ENCODE measurements around the gene FRMD4B.

Gene FRMD4B

GRCh38 chr3:69385723-69386555 is at the start of gene FRMD4B:
Gene FRMD4B (minus strand): TSS chr3:69386088. CDS start chr3:69385989, 99 bp downstream.
- no peak for DNase-seq (ENCODE audit: low spot score)

GRCh38 chr3:69433969-69434325 is 48.1 kb upstream of the FRMD4B start:
- DNase-seq (ENCODE audit: low spot score): no peak

GRCh38 chr3:69433121-69433968 is 47.5 kb upstream of the FRMD4B start:
- no peak for DNase-seq (ENCODE audit: low spot score)

GRCh38 chr3:69428657-69429255 is 42.9 kb upstream of the FRMD4B start:
- DNase-seq (ENCODE audit: low spot score): no peak

- DNase-seq (ENCODE audit: low spot score): no peak
Observed at GRCh38 chr3:69426967-69427304, 41.0 kb upstream of the FRMD4B start.

GRCh38 chr3:69426291-69426966 is 40.5 kb upstream of the FRMD4B start:
- no peak for DNase-seq (ENCODE audit: low spot score)

- no peak for DNase-seq (ENCODE audit: low spot score)
Observed at GRCh38 chr3:69425249-69425648, 39.4 kb upstream of the FRMD4B start.

- no peak for DNase-seq (ENCODE audit: low spot score)
Observed at GRCh38 chr3:69423463-69424155, 37.7 kb upstream of the FRMD4B start.

- no peak for DNase-seq (ENCODE audit: low spot score)
Observed at GRCh38 chr3:69422751-69423150, 36.9 kb upstream of the FRMD4B start.

GRCh38 chr3:69420781-69421520 is 35.1 kb upstream of the FRMD4B start:
- DNase-seq (ENCODE audit: low spot score): no peak

GRCh38 chr3:69419276-69419675 is 33.4 kb upstream of the FRMD4B start:
- no peak for DNase-seq (ENCODE audit: low spot score)

GRCh38 chr3:69417541-69418078 is 31.7 kb upstream of the FRMD4B start:
- DNase-seq (ENCODE audit: low spot score): no peak

- DNase-seq (ENCODE audit: low spot score): no peak
Observed at GRCh38 chr3:69413551-69414207, 27.8 kb upstream of the FRMD4B start.

GRCh38 chr3:69411346-69411745 is 25.5 kb upstream of the FRMD4B start:
- DNase-seq (ENCODE audit: low spot score): peak; percentile 52

GRCh38 chr3:69410301-69410700 is 24.4 kb upstream of the FRMD4B start:
- peak; percentile 76 for DNase-seq (ENCODE audit: low spot score)

GRCh38 chr3:69409831-69410230 is 23.9 kb upstream of the FRMD4B start:
- DNase-seq (ENCODE audit: low spot score): no peak

GRCh38 chr3:69409011-69409410 is 23.1 kb upstream of the FRMD4B start:
- no peak for DNase-seq (ENCODE audit: low spot score)

- DNase-seq (ENCODE audit: low spot score): no peak
Observed at GRCh38 chr3:69408542-69408941, 22.7 kb upstream of the FRMD4B start.

- DNase-seq (ENCODE audit: low spot score): no peak
Observed at GRCh38 chr3:69407908-69408307, 22.0 kb upstream of the FRMD4B start.

GRCh38 chr3:69406163-69406562 is 20.3 kb upstream of the FRMD4B start:
- no peak for DNase-seq (ENCODE audit: low spot score)

Data from COLO829 (cell line).